GM12801 (cell line): Measurements from ENCODE around the gene TMBIM4.

ENCODE experiments used
- CTCF ChIP-seq: IDR thresholded peaks from one replicate; pipeline ENCODE4 v1.5.1; 2011; ENCODE audit warnings: control low read depth; ENCODE audit not compliant: insufficient read length; ENCODE audit errors: extremely low read depth

Gene TMBIM4

GRCh38 chr12:66169221-66170170, at the start of gene TMBIM4:
TMBIM4 (minus strand) TSS chr12:66169996; CDS start chr12:66169951, 45 bp downstream.
- no peak for TF ChIP-seq CTCF

- TF ChIP-seq CTCF: no peak
Measured at GRCh38 chr12:66217342-66217917, 47.6 kb upstream of the TMBIM4 start.

- no peak for TF ChIP-seq CTCF
Measured at GRCh38 chr12:66210840-66211239, 41.0 kb upstream of the TMBIM4 start.

GRCh38 chr12:66206141-66206540, 36.3 kb upstream of the TMBIM4 start:
- no peak for TF ChIP-seq CTCF

- TF ChIP-seq CTCF: no peak
Measured at GRCh38 chr12:66203820-66204219, 34.0 kb upstream of the TMBIM4 start.

GRCh38 chr12:66199831-66200509, 30.2 kb upstream of the TMBIM4 start:
- no peak for TF ChIP-seq CTCF

GRCh38 chr12:66199141-66199540, 29.3 kb upstream of the TMBIM4 start:
- TF ChIP-seq CTCF: no peak
